Measurements from ENCODE around the gene PRDM12. TPM values are rescaled to one million over a fixed set of nuclear protein-coding genes. Genes with fewer than 3 reads are reported as not detected.

Gene PRDM12
- polyA plus RNA-seq, 1 of the 3 experiments (the other 2 are of a cell fraction), result 0.08 TPM

DNA sequence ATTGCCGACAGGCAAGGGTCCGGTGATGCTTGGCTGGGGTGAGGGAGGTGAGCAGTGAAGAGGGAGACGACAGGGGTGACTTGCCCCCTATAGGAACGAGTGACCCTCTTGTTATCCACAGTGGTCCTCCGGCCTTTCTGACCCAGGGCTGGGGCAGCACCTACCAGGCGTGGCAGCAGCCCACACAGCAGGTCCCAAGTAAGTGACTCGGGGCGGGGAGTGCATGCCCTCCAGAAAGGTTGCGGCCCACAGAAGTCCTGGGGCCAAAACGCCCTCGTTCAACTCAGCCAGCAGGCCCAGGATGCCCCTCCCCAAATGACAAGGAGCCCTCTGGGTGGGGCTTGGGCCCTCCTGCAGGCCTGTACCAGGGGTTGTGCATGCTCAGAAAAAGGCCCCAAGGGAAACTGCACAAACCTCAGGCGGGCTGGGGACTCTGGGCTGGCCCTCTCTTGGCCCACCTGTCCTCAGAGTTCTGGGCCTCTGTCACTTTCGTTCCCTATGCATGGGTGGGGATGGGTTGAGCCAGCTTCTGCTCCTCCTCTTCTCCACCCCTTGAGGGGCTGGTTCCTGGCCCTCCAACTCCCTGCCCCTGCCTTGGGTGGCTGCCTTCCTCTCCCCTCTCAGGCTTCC lies 32.2 kb upstream of the PRDM12 start:
- no peak overlapping the region for H3K9ac ChIP-seq
- H3K9me2 ChIP-seq, result no peaks in the 10 kb centered on the region
- WGBS (ENCODE audit: low lambda C conversion rate), result 85% methylated on average over 5 of the region's 13 CpGs
- no peaks in the 10 kb centered on the region for H3K27me3 ChIP-seq (ENCODE audit: insufficient read depth)
- no peak for DNase-seq
- no peak overlapping the region for H3K27ac ChIP-seq (ENCODE audit: low read depth in 2 of 2, low read length in 1 of 2)
- H4K20me1 ChIP-seq (ENCODE audit: insufficient read depth), result no peaks in the 10 kb centered on the region
- H3K4me3 ChIP-seq (ENCODE audit: low read depth in 2 of 2, low read length in 1 of 2), result no peak overlapping the region
- CTCF ChIA-PET, result no interaction called here
- H3K36me3 ChIP-seq (replicated peaks in 1 of 2; ENCODE audit: control insufficient read depth in 1 of 2, insufficient read depth in 2 of 2, low read length in 1 of 2), result peaks cover 12 to 96% of the 10 kb centered on the region in 2 experiments
- H2AFZ ChIP-seq (ENCODE audit: low read depth), result no peak overlapping the region
- no peak overlapping the region for H3K4me2 ChIP-seq
- no peaks in the 10 kb centered on the region for H3K9me3 ChIP-seq
- no peaks in the 10 kb centered on the region for H3K4me1 ChIP-seq (ENCODE audit: control insufficient read depth in 1 of 2, insufficient read depth in 2 of 2, low read depth in 1 of 2, low read length in 1 of 2)
- H3F3A ChIP-seq (replicated peaks; ENCODE audit: insufficient read depth), result no peaks in the 10 kb centered on the region
- POLR2A ChIA-PET, result no interaction called here
- H3K79me2 ChIP-seq (ENCODE audit: insufficient read depth), result no peaks in the 10 kb centered on the region
- TF ChIP-seq SMC3 (IDR thresholded peaks at IDR 0.05; ENCODE audit: low read depth, low read length), result no peak
- no peak for TF ChIP-seq POLR2AphosphoS5 (IDR thresholded peaks at IDR 0.05; ENCODE audit: low read depth, low read length)
- no peak for TF ChIP-seq FOSL2 (IDR thresholded peaks at IDR 0.05; ENCODE audit: borderline replicate concordance, low read depth)
- no peak for TF ChIP-seq RFX5 (IDR thresholded peaks at IDR 0.05; ENCODE audit: low read length)

DNA sequence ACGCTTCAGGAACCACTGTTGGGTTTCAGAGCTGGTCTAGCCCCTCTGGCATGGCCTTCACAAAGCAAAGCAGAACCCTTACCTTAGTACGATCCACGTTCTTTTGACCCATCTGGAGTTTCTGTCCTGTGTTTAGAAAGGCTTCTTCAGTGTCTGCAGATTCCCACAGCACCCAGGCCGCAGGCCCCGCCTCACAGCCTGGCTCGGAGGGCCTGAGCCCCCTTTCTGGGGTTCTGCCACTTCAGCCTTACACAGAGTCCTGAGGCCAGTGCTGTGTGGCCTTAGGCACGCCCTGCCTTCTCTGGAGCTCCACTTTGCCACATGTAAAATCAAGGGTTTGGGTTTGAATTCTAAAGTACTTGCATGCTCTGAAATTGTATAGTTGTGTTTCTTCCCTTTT lies 31.6 kb upstream of the PRDM12 start:
- TF ChIP-seq FOSL2 (IDR thresholded peaks at IDR 0.05; ENCODE audit: borderline replicate concordance, low read depth), result no peak
- TF ChIP-seq SMC3 (IDR thresholded peaks at IDR 0.05; ENCODE audit: low read depth, low read length), result no peak
- TF ChIP-seq MEF2A (IDR thresholded peaks at IDR 0.05; ENCODE audit: borderline replicate concordance, low read depth), result no peak
- no peak for TF ChIP-seq GATA2 (CRISPR knock-in tag; IDR thresholded peaks at IDR 0.05)
- TF ChIP-seq, protein P1, sequence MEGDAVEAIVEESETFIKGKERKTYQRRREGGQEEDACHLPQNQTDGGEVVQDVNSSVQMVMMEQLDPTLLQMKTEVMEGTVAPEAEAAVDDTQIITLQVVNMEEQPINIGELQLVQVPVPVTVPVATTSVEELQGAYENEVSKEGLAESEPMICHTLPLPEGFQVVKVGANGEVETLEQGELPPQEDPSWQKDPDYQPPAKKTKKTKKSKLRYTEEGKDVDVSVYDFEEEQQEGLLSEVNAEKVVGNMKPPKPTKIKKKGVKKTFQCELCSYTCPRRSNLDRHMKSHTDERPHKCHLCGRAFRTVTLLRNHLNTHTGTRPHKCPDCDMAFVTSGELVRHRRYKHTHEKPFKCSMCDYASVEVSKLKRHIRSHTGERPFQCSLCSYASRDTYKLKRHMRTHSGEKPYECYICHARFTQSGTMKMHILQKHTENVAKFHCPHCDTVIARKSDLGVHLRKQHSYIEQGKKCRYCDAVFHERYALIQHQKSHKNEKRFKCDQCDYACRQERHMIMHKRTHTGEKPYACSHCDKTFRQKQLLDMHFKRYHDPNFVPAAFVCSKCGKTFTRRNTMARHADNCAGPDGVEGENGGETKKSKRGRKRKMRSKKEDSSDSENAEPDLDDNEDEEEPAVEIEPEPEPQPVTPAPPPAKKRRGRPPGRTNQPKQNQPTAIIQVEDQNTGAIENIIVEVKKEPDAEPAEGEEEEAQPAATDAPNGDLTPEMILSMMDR (IDR thresholded peaks at IDR 0.05), result no peak
- TF ChIP-seq, protein P2, sequence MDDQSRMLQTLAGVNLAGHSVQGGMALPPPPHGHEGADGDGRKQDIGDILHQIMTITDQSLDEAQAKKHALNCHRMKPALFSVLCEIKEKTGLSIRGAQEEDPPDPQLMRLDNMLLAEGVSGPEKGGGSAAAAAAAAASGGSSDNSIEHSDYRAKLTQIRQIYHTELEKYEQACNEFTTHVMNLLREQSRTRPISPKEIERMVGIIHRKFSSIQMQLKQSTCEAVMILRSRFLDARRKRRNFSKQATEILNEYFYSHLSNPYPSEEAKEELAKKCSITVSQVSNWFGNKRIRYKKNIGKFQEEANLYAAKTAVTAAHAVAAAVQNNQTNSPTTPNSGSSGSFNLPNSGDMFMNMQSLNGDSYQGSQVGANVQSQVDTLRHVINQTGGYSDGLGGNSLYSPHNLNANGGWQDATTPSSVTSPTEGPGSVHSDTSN (IDR thresholded peaks at IDR 0.05), result no peak
- no peak for TF ChIP-seq TCF12 (IDR thresholded peaks at IDR 0.05)
- TF ChIP-seq TEAD4 (IDR thresholded peaks at IDR 0.05; ENCODE audit: borderline replicate concordance, insufficient read depth), result no peak
- TF ChIP-seq RFX5 (IDR thresholded peaks at IDR 0.05; ENCODE audit: low read length), result no peak
- no peak for TF ChIP-seq TAF1 (IDR thresholded peaks at IDR 0.05; ENCODE audit: borderline replicate concordance, low read depth, low read length)
- TF ChIP-seq POLR2AphosphoS5 (IDR thresholded peaks at IDR 0.05; ENCODE audit: low read depth, low read length), result no peak
- no peak for TF ChIP-seq FOXM1 (IDR thresholded peaks at IDR 0.05; ENCODE audit: low read depth)
- TF ChIP-seq FOXJ3 (CRISPR knock-in tag; IDR thresholded peaks at IDR 0.05), result no peak
- TF ChIP-seq RXRA (IDR thresholded peaks at IDR 0.05; ENCODE audit: borderline replicate concordance, low read depth), result no peak
- TF ChIP-seq RCOR1 (IDR thresholded peaks at IDR 0.05; ENCODE audit: low read length), result no peak
- TF ChIP-seq, protein P3, sequence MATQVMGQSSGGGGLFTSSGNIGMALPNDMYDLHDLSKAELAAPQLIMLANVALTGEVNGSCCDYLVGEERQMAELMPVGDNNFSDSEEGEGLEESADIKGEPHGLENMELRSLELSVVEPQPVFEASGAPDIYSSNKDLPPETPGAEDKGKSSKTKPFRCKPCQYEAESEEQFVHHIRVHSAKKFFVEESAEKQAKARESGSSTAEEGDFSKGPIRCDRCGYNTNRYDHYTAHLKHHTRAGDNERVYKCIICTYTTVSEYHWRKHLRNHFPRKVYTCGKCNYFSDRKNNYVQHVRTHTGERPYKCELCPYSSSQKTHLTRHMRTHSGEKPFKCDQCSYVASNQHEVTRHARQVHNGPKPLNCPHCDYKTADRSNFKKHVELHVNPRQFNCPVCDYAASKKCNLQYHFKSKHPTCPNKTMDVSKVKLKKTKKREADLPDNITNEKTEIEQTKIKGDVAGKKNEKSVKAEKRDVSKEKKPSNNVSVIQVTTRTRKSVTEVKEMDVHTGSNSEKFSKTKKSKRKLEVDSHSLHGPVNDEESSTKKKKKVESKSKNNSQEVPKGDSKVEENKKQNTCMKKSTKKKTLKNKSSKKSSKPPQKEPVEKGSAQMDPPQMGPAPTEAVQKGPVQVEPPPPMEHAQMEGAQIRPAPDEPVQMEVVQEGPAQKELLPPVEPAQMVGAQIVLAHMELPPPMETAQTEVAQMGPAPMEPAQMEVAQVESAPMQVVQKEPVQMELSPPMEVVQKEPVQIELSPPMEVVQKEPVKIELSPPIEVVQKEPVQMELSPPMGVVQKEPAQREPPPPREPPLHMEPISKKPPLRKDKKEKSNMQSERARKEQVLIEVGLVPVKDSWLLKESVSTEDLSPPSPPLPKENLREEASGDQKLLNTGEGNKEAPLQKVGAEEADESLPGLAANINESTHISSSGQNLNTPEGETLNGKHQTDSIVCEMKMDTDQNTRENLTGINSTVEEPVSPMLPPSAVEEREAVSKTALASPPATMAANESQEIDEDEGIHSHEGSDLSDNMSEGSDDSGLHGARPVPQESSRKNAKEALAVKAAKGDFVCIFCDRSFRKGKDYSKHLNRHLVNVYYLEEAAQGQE (IDR thresholded peaks at IDR 0.05; ENCODE audit: low read depth, low read length), result no peak
- no peak for TF ChIP-seq EZH2phosphoT487 (IDR thresholded peaks at IDR 0.05; ENCODE audit: borderline replicate concordance, low read depth)
- TF ChIP-seq, protein P4, sequence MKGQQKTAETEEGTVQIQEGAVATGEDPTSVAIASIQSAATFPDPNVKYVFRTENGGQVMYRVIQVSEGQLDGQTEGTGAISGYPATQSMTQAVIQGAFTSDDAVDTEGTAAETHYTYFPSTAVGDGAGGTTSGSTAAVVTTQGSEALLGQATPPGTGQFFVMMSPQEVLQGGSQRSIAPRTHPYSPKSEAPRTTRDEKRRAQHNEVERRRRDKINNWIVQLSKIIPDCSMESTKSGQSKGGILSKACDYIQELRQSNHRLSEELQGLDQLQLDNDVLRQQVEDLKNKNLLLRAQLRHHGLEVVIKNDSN (IDR thresholded peaks at IDR 0.05; ENCODE audit: borderline replicate concordance, low read depth), result no peak
- no peak overlapping the region for H2AFZ ChIP-seq (ENCODE audit: low read depth)
- no peak overlapping the region for H3K4me2 ChIP-seq
- CTCF ChIA-PET, result no interaction called here
- H3K9me3 ChIP-seq, result no peaks in the 10 kb centered on the region
- no peaks in the 10 kb centered on the region for H3K27me3 ChIP-seq (ENCODE audit: insufficient read depth)
- no peak overlapping the region for H3K9ac ChIP-seq
- H3K4me3 ChIP-seq (ENCODE audit: low read depth in 2 of 2, low read length in 1 of 2), result no peak overlapping the region
- no peaks in the 10 kb centered on the region for H3F3A ChIP-seq (replicated peaks; ENCODE audit: insufficient read depth)
- H3K36me3 ChIP-seq (replicated peaks in 1 of 2; ENCODE audit: control insufficient read depth in 1 of 2, insufficient read depth in 2 of 2, low read length in 1 of 2), result peaks cover 11 to 96% of the 10 kb centered on the region in 2 experiments
- no peaks in the 10 kb centered on the region for H3K9me2 ChIP-seq
- 92% methylated on average over 7 of the region's 7 CpGs for WGBS (ENCODE audit: low lambda C conversion rate)
- no peak overlapping the region for H3K27ac ChIP-seq (ENCODE audit: low read depth in 2 of 2, low read length in 1 of 2)
- no peaks in the 10 kb centered on the region for H3K4me1 ChIP-seq (ENCODE audit: control insufficient read depth in 1 of 2, insufficient read depth in 2 of 2, low read depth in 1 of 2, low read length in 1 of 2)
- H4K20me1 ChIP-seq (ENCODE audit: insufficient read depth), result no peaks in the 10 kb centered on the region
- POLR2A ChIA-PET, result no interaction called here
- DNase-seq, result no peak
- no peaks in the 10 kb centered on the region for H3K79me2 ChIP-seq (ENCODE audit: insufficient read depth)

Measured in SK-N-SH (cell line).